Hepatocyte (in vitro differentiated cells): ENCODE data around the gene CUX1.

Experiments used
- EZH2 ChIP-seq: fragments of 200-600 bp; sonication (generic); IDR thresholded peaks from 2 replicates; pipeline ENCODE4 v1.6.1; 2016; ENCODE audit warnings: antibody characterized with exemption, mild to moderate bottlenecking, borderline replicate concordance
- TF ChIP-seq, protein P1 (sequence below): fragments of 200-600 bp; sonication (generic); IDR thresholded peaks from 2 replicates; pipeline ENCODE4 v1.5.1; 2016; ENCODE audit warnings: antibody characterized with exemption, mild to moderate bottlenecking; ENCODE audit not compliant: poor library complexity

DNA sequence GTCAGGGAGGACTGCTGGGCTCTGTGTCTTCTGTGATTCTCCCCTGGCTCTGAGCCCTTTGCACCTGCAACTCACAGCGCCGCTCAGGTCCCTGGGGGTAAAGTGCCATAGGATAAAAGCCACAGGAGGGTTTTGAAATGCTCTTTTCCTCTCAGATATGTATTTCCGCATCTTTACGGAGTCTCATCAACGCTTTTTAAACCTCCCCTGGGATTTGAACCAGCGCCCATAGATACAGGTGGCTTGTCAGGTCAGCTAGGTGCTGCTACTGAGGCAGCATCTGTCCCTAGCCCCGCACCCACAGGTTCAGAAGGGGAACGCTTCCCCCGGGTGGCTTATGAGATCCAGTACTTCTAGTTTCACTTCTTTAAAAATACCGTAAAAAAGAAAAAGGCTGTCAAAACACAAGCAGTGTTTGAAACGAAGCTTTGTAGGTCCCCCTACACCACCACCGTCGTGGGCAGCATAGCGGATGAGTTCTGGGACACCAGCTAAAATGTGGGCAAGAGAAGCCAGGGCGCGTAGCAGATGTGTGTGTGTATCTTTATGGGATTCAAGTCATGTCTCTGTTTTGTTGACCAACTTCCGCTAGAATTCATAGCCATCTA, 173.5 kb downstream of the CUX1 start:
- TF ChIP-seq, protein P1, sequence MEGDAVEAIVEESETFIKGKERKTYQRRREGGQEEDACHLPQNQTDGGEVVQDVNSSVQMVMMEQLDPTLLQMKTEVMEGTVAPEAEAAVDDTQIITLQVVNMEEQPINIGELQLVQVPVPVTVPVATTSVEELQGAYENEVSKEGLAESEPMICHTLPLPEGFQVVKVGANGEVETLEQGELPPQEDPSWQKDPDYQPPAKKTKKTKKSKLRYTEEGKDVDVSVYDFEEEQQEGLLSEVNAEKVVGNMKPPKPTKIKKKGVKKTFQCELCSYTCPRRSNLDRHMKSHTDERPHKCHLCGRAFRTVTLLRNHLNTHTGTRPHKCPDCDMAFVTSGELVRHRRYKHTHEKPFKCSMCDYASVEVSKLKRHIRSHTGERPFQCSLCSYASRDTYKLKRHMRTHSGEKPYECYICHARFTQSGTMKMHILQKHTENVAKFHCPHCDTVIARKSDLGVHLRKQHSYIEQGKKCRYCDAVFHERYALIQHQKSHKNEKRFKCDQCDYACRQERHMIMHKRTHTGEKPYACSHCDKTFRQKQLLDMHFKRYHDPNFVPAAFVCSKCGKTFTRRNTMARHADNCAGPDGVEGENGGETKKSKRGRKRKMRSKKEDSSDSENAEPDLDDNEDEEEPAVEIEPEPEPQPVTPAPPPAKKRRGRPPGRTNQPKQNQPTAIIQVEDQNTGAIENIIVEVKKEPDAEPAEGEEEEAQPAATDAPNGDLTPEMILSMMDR, result no peak
- no peak for TF ChIP-seq EZH2
